NB4 (cell line): Measurements from ENCODE around the gene LGALS9.

ENCODE experiments used
- POLR2A ChIP-seq: IDR thresholded peaks from 2 replicates; pipeline ENCODE4 v1.6.1; 2011; ENCODE audit warnings: mild to moderate bottlenecking; ENCODE audit not compliant: insufficient read length; ENCODE audit errors: extremely low read depth
- TF ChIP-seq, protein P1 (sequence below): IDR thresholded peaks from one replicate; pipeline ENCODE4 v1.5.1; 2012; ENCODE audit warnings: low read depth, low read length

DNA sequence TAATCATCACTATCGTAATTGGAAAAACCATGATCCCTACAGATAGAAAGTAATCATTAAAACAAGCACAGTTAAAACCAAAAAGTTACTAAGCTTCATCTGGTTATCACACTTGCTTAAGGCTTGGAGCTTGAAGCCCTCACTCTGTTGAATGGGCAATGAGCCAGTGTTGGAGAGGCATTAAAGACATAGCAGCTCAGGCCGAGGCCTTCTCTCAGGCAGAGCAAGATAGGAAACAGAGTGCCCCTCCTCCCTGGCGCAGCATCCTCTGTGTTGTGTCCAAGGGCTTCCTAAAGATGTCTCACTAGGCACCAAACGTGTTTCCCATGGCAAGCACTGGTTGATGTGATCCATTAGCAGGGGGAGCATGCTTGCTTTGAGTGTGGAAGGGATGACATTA lies 34.9 kb upstream of the LGALS9 start:
- TF ChIP-seq, protein P1, sequence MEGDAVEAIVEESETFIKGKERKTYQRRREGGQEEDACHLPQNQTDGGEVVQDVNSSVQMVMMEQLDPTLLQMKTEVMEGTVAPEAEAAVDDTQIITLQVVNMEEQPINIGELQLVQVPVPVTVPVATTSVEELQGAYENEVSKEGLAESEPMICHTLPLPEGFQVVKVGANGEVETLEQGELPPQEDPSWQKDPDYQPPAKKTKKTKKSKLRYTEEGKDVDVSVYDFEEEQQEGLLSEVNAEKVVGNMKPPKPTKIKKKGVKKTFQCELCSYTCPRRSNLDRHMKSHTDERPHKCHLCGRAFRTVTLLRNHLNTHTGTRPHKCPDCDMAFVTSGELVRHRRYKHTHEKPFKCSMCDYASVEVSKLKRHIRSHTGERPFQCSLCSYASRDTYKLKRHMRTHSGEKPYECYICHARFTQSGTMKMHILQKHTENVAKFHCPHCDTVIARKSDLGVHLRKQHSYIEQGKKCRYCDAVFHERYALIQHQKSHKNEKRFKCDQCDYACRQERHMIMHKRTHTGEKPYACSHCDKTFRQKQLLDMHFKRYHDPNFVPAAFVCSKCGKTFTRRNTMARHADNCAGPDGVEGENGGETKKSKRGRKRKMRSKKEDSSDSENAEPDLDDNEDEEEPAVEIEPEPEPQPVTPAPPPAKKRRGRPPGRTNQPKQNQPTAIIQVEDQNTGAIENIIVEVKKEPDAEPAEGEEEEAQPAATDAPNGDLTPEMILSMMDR: no peak
- TF ChIP-seq POLR2A: no peak
